HL-60/S4 (cell line): ENCODE measurements around the gene KTN1.

Source experiments
- in situ Hi-C: fragments of 300-500 bp; cut with MboI; formaldehyde crosslinking; loops from 2 replicates; pipeline ENCODE4 v1.14.3; 2022; ENCODE audit warnings: low sequenced_read_pairs

Gene KTN1

DNA sequence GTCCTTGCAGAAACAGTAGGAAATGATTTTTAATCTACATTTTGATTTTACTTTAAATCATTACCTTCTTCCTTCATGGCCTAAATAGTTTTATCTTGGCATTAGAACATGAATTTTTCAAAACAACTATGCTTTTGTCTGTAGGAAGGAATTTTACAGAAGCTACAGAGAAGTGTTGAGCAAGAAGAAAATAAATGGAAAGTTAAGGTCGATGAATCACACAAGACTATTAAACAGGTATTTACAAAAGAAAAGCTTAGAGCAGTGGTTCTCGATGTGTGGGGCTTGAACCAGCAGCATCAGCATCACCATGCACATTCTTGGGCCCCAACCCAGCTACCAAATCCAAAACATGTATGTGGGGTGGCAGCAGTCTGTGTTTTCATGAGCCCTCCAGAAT lies 91.6 kb downstream of the KTN1 start:
- in situ Hi-C loops: no loop called here

DNA sequence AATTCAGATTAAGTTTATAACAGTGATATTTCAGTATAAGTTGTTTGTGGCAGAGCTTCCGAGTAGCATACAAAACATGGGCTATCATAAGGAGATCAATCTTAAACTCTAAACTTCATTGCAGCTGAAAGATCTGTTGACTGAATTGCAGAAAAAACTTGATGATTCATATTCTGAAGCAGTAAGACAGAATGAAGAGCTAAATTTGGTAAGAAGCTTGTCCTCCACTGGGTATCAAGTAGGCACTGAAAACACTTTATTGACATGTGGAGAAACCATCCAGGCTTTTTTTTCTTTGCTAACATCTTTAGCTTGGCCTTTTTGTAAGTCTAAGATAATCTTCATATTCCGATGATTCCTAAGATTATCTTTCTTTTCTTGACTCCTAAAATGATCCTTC lies 93.0 kb downstream of the KTN1 start:
- in situ Hi-C loops: no loop called here

DNA sequence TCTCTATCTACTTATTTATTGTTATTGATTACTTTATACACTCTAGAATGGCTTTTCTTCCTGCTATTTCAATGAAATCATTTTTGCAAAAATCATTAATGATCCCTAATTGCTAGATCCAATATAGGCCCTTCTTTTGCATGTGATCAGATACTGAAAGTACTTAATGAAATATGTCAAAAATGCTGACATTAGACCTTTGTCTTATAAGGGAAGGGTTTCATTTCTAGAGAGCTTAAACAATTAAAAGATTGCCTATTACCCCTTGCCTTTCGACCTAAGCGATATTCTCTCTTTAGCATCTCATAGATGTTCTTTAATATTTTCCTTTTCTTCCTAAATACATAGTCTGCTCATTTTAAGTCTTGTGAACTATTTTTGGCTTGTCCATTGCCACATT lies 101.1 kb downstream of the KTN1 start:
- in situ Hi-C loops: no loop called here

DNA sequence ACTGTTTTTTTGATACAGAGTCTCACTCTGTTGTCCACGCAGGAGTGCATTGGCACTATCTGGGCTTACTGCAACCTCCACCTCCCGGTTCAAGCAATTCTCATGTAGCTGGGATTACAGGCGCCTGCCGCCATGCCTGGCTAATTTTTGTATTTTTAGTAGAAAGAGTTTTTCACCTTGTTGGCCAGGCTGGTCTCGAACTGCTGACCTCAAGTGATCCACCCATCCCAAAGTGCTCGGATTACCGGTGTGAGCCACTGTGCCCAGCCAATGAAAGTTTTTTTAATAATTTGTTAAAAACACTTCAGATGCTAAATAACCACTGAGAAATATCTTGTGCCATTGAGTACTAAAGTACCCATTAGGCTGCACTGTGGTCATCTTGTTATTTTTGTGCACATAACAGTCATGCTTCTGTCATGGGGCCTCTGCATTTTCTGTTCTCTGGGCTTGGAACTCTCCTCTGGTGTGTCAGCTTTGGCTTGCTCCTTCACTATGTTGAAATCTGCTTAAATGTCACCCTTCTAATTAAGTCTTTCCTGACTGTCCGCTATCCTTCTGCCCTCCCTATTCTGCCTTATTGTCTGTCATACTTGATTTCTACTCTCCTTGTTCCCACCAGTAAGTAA lies 105.1 kb downstream of the KTN1 start:
- in situ Hi-C loops: no loop called here

DNA sequence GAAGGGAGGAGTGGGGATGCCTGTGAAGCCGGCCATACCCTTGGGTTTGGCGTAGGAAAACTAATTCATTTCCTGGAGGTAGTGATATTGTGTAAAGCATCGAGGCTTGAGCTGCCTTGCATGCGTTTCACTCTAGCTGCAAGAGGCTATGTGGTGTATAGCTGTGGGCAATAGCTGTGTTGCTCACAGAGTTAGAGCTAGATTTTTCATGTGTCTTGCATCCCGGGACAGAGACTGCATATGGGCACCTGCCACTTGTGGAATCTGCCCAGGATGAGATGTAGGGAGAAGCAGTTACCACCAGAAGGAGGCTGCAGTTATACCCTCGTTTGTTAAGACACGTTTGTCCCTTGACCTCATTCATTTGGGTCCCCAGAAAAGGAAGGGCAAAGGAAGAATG lies 106.7 kb downstream of the KTN1 start:
- in situ Hi-C loops: no loop called here

DNA sequence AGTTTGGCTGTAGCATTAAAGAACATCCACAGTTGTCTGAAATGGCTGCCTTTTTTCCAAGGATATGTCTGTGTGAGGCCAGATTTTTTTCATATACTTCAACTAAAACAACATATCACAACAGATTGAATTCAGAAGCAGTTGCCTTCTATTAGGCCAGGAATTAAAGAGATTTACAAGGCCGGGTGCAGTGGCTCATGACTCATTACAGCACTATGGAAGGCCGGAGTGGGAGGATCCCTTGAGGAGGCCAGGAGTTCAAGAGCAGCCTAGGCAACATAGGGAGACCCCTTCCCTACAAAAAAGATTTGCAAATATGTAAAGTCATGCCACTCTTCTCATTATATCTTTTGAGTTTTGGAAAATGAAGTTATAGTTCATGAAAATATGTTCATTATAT lies 108.6 kb downstream of the KTN1 start:
- in situ Hi-C loops: no loop called here

DNA sequence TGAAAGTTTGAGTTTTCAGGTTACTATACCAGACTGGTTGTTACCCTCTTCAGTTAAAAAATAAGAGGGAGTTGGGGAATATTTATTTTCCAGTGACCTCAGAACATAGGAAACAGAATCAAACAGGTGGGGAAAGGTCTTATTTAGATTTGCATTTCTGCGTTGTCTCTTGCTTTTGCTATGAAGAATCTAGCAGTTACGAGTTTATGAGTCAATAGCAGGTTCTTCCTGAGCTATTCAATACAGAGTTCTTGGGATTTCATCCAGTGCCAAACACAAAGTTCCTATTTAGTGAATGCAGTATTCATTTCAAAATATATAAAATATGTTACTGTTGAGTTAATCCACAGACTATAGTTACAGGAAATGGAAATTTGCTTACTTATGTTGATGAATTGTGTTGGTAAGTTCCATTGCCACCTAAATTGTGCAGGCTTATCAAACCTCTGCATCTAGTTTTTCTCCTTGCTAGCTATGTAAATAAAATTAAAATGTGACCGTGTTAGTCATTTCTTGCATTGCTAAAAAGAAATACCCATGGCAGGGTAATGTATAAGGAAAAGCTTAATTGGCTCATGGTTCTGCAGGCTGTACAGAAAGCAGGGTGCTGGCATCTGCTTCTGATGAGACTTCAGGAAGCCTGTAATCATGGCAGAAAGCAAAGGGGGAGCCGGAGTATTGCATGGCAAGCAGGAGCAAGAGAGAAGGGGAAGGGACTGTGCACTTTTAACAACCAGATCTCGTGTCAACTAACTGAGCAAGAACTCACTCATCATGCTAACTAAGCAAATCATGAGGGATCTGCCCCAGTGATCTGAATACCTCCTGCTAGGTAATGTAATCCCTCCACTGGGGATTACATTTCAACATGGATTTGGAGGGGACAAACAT lies 110.2 kb downstream of the KTN1 start:
- in situ Hi-C loops: no loop called here

DNA sequence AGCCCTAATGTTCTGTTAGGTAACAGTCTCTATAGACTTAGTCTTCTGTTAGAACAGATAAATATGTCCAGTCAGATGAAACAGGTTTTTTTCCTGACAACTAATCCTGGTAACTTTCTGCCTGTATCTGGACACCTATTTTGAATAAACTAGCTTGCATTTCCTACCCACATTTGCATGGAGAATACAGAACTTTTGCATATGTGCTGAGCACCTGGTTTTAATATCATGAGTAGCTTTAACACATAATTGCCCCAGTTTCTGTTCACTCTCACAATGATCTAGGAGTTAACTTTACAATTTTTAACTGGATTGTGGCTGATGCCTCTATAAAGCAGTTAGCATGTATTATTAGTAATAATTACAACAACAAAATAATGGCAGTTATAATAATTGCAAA lies 111.7 kb downstream of the KTN1 start:
- in situ Hi-C loops: no loop called here

DNA sequence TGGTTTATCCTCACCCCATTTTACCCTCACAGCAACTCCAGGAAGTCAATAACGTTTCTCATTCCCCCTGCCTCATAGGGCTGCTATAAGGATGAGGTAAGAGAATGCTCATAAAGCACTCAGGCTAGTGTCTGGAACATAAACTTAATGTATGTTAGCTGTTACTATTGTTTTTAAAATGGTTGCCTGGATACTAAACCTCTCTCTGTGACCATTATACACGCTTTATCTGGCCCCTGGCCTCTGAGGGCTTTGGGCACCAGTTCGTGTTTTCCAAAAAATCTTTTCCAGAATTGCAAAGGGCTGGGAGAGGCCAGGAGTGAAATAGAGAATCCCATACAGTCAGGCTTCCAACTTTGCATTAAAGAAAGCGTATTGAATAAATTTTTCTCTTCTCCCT lies 113.9 kb downstream of the KTN1 start:
- in situ Hi-C loops: no loop called here

DNA sequence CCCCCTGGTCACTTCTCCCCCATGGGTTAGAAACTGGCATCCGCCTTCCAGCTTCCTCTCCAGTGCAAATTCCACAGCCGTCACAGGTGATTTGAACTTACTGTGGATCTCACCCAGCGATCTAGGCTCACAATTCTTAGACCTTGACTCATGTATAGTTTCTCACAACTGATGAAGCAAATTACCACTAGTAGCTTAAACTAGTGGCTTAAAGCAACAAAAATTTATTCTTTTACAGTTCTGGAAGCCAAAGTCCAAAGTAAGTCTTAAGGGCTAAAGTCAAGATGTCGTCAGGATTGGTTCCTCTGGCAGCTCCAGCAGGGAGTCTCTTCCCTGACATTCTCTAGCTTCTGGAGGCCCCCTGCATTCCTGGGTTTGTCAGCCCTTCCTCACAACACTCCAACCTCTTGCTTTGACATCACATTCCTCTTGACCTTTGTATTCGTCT lies 117.4 kb downstream of the KTN1 start:
- in situ Hi-C loops: no loop called here

DNA sequence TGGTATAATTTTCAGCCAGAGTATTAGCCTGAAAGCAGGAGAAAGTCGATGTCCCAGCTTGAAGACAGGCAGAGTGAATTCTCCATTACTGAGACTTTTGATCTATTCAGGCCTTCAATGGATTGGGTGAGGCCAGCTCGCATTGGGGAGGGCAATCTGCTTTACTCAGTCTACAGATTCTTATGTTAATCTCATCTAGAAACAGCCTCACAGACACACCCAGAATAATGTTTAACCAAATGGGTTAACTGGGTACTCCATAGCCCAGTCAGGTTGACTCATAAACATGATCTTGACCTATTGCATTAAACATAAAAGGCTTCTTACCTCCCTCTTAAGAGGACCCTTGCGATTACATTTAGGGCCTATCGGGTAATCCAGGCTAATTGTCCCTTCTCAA lies 118.0 kb downstream of the KTN1 start:
- in situ Hi-C loops: no loop called here

DNA sequence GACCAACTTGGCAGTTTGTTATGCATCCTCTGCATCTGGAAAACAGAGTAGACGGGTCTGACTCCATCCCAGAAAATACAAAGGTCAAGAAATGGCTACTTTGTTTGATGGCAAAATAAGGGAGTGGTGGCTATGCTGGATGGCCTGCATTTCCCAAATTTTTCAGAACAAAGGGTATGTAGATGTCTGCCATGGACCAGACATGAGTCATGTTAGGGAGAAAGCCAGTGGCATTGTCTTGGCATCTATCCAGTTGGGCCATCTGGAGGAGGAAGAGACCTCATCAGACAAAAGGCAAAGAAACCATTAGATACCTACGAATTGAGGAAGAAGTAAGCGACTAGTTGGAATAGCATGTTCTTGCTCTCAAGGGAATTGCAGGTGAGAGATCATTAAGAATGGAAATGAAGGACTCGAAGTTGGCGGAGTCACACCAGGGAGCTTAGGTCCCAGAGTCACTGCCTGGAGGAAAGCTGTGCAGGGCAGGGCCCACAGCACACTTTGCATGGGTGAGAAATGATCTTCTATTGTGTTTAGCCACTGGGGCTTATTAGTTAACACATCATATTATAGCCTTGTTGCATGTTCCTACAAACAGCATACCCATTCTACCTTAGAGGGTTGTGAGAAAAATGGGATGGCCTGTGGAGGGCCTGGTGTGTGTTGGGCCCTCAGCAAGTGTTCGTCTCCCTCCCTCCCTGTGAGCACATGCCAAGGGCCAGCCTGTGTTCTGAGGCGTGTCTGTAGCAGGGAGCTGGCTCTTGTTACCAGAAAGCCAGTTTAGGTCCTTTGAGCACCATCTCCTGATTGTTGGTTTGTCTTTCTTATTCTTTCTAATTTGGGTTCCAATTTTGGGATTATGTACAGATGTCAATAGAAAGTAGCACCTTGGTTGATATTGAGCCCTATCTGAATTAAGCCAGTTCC lies 119.4 kb downstream of the KTN1 start:
- in situ Hi-C loops: no loop called here

DNA sequence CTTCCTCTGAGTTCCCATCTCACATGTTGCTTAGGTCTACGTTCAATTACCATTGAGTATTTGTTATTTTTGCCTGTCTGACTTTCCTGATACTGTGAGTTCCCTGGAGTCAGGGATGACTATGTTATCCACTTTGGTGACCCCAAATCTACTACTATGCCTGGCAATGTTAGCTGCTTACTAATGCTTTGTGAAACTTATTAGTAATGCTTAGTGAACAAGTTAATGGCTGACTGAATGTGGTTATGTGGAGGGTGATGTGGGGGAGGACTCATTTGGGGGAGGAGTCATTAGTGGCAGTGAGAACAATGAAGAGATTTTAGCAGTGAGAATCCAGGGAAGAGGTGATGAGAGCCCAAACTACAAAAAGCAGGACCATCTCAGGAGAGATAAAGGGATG lies 121.6 kb downstream of the KTN1 start:
- in situ Hi-C loops: no loop called here

DNA sequence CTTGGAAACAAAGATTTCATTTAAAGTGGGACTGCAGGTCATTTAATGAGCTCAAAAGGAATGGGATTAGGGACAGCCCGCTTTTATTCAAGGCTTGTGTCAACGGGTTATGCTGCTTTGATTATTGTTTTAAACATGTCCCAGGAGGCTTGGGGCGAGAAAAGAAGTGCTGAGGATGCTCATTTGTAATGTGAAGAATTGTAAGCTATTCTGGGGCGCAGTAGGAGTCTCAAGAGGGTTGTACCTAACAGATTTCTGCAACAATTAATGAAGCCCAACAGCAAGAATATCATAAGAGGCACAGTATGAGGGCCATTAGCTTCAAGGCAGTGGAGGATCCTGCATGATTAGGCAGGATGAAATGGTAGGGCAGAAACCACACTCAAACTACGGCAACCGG lies 122.5 kb downstream of the KTN1 start:
- in situ Hi-C loops: no loop called here

DNA sequence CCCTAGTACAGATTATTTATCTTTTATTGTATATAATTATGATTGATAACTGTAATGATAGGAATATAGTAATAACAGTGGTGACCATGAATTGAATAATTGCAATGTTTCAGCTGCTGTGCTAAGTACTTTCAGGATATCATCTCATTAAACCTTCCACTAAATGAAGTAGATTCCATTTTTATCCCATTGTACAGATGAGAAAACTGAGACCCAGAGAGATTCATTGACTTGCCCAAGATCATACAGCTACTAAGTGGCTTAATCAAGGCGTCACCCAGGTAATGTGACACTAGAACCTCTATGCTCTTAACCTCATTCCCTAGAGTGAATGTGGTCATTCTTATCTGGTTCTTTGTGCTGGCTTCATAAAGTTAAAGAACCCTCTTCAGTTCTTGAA lies 124.6 kb downstream of the KTN1 start:
- in situ Hi-C loops: no loop called here

DNA sequence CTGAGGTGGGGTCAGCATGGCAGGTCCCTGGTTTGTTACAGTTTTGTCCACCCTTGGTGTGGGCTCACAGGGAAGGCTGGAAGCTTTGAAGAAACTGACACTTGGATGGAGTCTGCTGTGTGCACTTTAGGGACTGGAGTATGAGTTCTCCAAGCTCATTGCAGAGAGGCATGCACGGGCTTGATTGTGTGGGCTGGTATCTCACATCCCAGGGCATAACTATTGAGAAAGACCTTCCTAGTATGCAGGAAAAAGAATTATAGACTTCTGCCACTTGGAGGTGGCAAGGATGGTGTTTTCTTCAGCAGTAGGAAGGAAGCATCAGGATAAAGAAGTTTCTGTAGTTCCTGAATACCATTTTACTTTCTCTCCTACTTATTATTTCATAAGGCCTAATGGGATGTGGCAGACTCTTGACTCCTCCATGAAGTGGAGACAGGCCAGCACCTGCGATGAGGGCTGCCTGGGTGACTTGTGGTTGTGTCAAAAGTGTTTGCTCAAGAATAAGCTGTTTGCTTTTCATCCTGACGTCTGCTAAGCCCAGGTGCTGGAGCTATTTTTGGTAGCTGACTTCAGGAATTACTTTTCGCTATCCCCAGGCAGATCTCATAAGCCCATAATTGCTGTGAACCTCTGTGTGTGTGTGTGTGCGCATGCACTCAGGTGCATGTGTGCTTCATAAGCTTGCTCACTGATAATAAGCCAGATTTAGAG lies 125.8 kb downstream of the KTN1 start:
- in situ Hi-C loops: no loop called here

DNA sequence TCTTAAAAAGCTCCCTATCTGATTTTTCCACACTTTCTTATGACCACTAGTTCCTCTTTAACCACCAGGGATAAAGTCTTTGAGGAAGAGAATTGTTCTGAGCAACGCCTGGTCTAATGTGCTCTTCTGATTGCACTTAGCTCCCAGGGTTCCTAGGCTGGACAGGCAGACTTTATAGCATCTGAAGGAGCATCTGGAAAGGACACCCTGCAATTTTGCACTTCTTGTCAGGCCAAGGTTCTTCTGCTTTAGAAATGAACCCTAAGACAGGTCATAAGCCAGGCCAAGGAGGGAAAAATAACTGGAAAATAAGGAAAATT lies 126.3 kb downstream of the KTN1 start:
- in situ Hi-C loops: no loop called here

DNA sequence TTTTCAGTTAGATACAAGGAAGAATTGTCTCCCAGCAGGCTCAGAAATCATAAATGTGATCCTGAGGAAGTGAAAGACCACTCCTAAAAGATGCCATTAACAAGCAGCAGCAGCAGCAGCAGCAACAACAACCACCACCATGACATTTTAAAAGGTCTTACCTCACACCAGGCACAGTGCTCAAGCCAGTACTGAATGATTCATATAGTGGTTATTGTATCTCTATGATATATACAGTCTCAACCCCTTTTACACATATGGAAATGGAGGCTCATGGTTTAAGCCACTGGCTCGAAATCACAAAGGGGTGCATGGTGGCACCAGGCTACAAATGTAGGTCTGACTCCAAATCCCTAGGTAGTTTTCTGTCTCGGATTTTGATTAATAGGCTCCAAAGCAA lies 126.9 kb downstream of the KTN1 start:
- in situ Hi-C loops: no loop called here

DNA sequence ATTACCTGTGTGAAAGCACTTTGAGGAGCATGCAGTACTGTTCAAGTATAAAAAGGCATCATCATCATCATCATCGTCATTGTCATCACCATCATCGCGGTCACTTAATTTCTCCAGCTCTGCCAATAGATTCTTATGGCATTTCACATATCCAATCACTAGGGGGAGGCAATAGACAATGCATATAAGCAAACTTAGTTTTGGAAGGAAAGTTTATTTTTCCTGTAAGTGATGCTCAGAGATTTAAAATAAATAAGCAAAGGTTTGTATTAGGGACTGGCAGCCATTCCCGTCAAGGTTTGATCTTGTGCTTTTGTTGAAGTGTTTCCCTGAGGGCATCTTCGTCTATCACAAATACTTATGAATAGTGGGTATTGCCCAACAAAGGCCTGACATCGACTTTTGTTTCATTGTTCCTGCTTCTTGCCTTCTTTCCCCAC lies 127.4 kb downstream of the KTN1 start:
- in situ Hi-C loops: no loop called here

DNA sequence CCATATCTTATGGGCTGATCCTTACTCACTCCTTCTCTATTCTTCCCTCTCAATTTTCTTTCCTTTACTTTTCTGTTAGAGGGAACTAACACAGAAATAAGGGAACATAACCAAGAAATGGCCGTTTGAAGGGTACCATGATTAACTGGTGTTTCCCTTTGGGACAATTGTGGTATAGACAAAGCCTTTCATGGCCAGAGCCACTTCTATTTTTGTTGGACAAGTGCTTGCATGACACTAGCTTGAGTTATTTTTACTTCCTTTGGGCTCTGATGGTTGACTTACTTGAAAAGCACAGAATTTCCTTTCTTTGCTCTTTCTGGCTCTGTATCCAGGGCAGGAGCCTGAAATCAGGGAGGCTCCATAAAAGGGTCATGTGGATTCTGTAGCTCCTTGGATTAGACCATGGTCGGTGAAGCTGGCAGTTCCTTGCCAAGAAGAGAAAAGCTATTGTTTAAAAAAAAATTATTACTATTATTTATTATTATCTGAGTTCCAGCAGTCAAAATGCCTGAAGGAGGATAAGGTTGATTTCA lies 130.6 kb downstream of the KTN1 start:
- in situ Hi-C loops: no loop called here
